Hematopoietic multipotent progenitor cell treated with erythropoietin and hydrocortisone succinate and interleukin-3 and kit ligand, for 8 days (in vitro differentiated cells): ENCODE measurements around the gene RANBP17.

Experiments used
- DNase-seq: peaks from one replicate; pipeline ENCODE4 v3.0.0-alpha.2; 2015

The RANBP17 gene

GRCh38 chr5:171102877-171103610 lies 241.2 kb downstream of the RANBP17 start:
- DNase-seq: no peak

GRCh38 chr5:171107669-171108068 lies 245.9 kb downstream of the RANBP17 start:
- DNase-seq: no peak

GRCh38 chr5:171115519-171115918 lies 253.7 kb downstream of the RANBP17 start:
- no peak for DNase-seq

- DNase-seq: no peak
Measured at GRCh38 chr5:171116719-171117118, 254.9 kb downstream of the RANBP17 start.

GRCh38 chr5:171120986-171121622 lies 259.3 kb downstream of the RANBP17 start:
- DNase-seq: no peak

GRCh38 chr5:171121638-171122037 lies 259.8 kb downstream of the RANBP17 start:
- no peak for DNase-seq

GRCh38 chr5:171122372-171122771 lies 260.6 kb downstream of the RANBP17 start:
- peak; percentile 3 for DNase-seq

DNA sequence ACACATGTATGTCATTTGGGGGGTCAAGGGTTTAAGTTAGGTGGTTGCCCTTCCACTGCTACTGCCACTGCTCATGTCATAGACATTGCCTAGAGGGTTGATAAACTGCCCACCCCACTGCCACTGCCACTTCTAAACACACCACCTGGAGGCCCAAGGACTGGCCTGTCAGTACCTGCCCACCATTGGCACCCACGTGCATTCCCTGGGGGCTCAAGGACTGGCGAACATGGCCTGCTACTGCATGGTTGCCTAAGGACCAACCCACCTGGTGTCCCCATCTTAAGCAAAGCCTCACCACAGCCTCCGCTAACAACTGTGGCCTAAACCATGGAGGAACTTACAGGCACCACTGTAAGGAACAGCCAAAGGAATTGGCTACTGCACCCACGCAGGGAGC lies 261.6 kb downstream of the RANBP17 start:
- DNase-seq: no peak

- DNase-seq: no peak
Measured at GRCh38 chr5:171127314-171127713, 265.5 kb downstream of the RANBP17 start.

GRCh38 chr5:171128136-171128535 lies 266.3 kb downstream of the RANBP17 start:
- no peak for DNase-seq

GRCh38 chr5:171129308-171129707 lies 267.5 kb downstream of the RANBP17 start:
- DNase-seq: no peak

GRCh38 chr5:171131497-171131896 lies 269.7 kb downstream of the RANBP17 start:
- no peak for DNase-seq

DNA sequence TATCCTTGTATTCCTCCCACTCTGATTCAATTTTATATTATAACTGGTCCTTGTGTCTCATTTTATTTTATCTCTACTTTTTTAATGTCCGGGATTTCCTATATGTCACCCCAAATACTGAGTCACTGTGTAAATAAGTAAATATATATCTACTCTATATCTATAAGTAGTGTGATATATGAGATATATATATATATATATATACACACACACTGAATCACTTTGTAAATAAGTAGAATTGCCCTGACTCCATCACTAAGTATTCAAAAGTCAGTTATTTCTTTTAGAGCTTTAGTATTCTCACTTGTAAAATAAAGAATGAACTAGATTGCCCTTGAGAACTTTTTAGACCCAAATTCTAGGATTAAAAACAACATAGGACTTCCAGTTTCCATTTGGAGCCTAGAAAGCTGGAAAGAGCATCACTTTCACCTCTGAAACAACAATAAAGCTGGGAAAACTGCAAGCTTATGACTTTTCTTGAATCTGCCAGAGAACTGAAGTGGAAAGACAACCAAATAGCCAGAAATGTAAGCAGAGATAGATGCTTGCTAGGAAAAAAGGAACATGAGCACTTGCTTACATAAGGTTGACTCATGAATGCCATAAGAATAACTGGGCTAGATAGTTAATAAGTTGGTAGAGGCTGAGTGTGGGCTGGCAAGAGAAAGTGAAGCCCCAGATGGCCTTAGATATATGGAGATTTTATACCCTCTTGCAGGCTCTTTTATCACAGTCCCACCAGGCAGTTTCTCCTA lies 276.1 kb downstream of the RANBP17 start:
- DNase-seq: no peak

DNA sequence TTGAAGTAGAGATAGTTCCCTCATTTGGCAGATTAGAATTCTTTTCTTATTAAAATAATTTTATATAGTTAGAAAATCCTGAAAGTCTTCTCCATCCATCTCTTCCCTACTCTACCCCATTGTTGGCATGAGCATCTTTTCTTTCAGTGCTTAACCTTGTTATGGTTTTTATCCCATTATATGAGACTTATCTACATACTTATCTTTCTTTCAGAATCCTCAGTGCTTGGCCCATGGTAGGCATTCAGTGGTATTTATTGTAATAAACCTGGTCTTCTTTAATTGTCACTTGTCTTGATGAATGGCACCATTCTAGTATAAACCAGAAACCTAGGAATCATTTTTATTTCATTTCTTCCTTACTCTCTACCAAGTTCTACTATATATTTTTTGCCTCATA lies 277.4 kb downstream of the RANBP17 start:
- no peak for DNase-seq

GRCh38 chr5:171142617-171143016 lies 280.8 kb downstream of the RANBP17 start:
- DNase-seq: no peak

DNA sequence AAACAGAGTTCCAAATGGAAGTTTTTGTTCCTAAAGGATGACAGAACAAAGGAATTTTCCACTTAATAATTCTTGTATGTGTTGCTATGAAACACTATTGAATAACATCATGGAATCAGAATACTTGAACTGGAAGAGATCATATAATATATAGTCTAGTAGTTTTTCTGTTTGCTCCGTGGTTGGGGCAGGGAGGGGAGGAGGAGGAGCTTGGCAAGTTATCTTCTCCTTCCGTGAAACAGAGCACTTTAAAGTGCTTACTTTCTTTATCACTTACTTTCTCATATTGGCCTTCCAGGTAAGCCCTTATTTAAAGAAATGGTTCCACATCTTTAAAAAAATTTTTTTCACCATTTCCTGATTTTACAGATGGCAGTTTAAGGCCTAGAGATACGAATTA lies 281.4 kb downstream of the RANBP17 start:
- DNase-seq: no peak

- no peak for DNase-seq
Measured at GRCh38 chr5:171143926-171144325, 282.1 kb downstream of the RANBP17 start.

DNA sequence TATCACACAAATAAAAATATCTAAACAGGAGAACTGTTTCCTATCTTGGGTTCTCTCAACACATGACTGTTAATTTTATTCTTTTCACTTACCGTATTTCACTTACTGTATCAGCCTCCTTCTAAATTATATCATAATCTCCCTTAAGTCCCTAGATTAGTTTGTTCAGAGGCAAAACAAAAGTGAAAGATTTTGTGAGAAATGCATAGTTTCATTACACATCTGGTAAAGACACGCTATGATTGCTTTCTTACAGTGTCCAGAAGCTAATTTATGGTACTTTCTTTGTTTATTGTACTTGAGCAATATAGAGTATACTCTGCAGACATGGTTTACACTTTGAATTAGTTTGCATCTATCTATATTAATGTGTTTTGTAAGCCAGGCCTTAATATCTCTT lies 287.5 kb downstream of the RANBP17 start:
- DNase-seq: no peak

- DNase-seq: no peak
Measured at GRCh38 chr5:171149772-171150171, 288.0 kb downstream of the RANBP17 start.

DNA sequence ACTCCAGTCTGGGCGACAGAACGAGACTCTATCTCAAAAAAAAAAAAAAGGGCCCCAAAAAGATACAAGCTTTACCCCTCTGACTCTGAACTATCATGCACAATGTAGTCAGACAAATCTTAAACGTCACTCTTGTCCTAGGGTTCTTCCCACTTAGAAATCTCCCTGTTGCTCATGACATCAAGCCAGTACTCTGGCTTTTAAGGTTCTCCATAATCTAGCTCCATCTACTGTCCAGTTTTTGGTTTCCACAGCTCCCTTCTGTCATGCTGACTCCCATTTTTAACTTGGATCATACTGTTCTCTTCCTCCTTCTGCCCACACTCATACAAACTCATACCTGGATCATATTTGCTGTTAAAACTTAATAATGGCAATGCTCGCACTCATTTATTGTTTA lies 290.6 kb downstream of the RANBP17 start:
- no peak for DNase-seq

DNA sequence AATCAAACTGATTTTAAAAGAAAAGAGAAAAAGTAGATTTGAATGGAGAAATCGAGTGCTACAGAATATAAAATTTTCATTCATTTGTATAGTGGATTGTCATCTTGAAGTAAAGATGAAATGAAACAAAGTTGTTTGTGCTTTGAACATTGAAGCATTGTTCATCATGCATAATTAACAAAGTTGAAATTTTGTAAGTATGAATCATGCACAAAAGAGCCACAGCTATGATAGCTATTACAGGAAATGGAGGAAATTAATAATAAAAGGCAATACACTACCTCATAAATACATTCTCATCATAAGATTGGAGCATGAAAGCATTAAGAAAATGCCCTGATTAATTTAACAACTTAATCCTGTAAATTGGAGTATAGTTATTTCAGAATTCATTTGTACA lies 293.8 kb downstream of the RANBP17 start:
- no peak for DNase-seq

- DNase-seq: no peak
Measured at GRCh38 chr5:171157276-171157675, 295.5 kb downstream of the RANBP17 start.

- DNase-seq: no peak
Measured at GRCh38 chr5:171157775-171158174, 296.0 kb downstream of the RANBP17 start.

GRCh38 chr5:171158581-171158980 lies 296.8 kb downstream of the RANBP17 start:
- DNase-seq: no peak
